GM12891 (cell line): ENCODE data around the gene CST7.
"Not testable (repeated sequence)": the region's sequence is repeated elsewhere in the genome, so short reads cannot be mapped to it uniquely, and the experiment has no call there.

Experiments
- POLR2A ChIP-seq: IDR thresholded peaks from 2 replicates; pipeline ENCODE4 v1.6.1; 2011; ENCODE audit warnings: low read depth, low read length, control low read depth
- POLR2AphosphoS5 ChIP-seq: IDR thresholded peaks from 2 replicates; pipeline ENCODE4 v1.6.1; 2011; ENCODE audit warnings: low read depth, low read length, control low read depth
- SPI1 ChIP-seq: IDR thresholded peaks from 2 replicates; pipeline ENCODE4 v1.6.1; 2011; ENCODE audit warnings: low read depth, low read length, control low read depth
- TAF1 ChIP-seq: IDR thresholded peaks from 2 replicates; pipeline ENCODE4 v1.6.1; 2011; ENCODE audit warnings: low read depth, low read length, control low read depth

DNA sequence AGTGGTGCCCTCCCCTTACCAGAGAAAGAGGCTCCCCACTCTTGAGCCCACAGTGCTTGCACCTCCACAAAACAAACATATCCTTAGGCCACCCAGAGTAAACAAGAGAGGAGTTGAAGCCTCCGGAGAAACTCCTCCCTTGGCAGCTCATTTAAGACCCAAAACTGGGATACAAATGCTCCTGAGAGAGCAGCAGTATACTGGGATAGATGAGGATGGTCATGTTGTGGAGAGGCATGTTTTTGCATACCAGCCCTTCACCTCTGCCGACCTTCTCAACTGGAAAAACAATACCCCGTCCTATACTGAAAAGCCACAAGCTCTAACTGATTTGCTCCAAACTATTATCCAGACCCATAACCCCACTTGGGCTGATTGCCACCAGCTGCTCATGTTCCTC lies 28.4 kb upstream of the CST7 start:
- TF ChIP-seq POLR2A, SPI1, TAF1, POLR2AphosphoS5: not testable (repeated sequence)
